GM21390 (cell line): ENCODE data around the gene ATAD2B.
"Not testable (repeated sequence)": the region's sequence is repeated elsewhere in the genome, so short reads cannot be mapped to it uniquely, and the experiment has no call there.

Experiments used
- ATAC-seq: cut with Tn5 transposase; IDR thresholded peaks from one replicate; pipeline ENCODE4 v1.9.1; 2021; ENCODE audit not compliant: unreplicated experiment

ATAD2B gene

GRCh38 chr2:23801396-23801795, 125.5 kb downstream of the ATAD2B start:
- ATAC-seq: no peak

- ATAC-seq: no peak
Measured at GRCh38 chr2:23794234-23794633, 132.7 kb downstream of the ATAD2B start.

- ATAC-seq: no peak
Measured at GRCh38 chr2:23793476-23793875, 133.4 kb downstream of the ATAD2B start.

DNA sequence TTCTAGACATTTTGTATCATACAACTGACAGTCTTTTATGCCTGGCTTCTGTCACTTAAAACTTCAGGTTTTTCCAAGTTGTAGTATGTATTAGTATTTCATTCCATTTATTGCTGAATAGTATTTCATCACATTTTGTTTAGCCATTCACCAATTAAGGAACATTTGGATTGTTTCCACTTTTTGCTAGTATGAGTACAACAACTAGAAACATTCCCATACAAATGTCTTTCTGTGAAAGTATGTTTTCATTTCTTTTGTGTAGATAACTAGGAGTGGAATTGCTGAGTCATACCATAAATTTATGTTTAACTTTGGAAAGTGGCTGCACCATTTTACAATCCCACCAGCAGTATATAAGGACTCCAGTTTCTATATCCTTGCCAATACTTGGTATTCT, 135.9 kb downstream of the ATAD2B start:
- ATAC-seq: no peak

DNA sequence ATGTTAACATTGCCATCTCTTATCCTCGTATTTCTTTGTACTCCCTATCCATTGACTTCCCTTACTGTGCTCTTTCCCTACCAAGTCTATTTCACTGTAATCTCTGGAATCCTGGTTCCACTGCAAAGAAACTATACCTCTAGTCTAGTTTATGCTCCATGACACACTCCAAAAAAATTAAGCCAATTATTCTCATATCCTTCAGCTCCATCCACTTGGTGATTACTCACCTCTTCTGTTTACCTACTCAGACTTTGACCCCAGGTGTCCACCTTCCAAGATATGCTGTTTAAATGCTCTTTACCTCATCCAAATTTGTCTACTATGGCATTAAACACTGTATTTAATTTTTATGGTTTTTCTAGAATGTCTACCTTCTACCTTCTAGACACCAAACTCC, 137.9 kb downstream of the ATAD2B start:
- ATAC-seq: no peak

- peak; percentile 84 for ATAC-seq
Measured at GRCh38 chr2:23788100-23788499, 138.8 kb downstream of the ATAD2B start.

GRCh38 chr2:23784971-23785370, 142.0 kb downstream of the ATAD2B start:
- ATAC-seq: no peak

GRCh38 chr2:23782646-23783045, 144.3 kb downstream of the ATAD2B start:
- ATAC-seq: no peak

DNA sequence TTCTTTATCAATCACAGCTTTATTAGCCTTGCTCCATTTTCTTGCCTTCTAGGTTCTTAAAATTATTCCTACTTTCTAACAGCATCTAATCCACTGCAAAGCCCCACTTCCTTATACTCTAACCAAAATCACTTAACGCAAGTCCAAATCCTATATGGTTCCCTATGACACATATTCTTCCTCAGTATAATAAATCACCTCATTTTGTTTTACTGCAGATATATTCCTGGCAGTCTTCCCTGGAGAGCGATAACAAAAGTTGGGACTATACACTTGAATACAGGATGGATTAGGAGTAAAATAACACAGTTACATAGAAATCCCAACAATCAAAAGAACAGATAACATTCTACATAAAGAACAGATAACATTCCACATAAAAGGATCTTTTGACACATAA, 144.8 kb downstream of the ATAD2B start:
- ATAC-seq: no peak

- not testable (repeated sequence) for ATAC-seq
Measured at GRCh38 chr2:23780465-23780864, 146.5 kb downstream of the ATAD2B start.

DNA sequence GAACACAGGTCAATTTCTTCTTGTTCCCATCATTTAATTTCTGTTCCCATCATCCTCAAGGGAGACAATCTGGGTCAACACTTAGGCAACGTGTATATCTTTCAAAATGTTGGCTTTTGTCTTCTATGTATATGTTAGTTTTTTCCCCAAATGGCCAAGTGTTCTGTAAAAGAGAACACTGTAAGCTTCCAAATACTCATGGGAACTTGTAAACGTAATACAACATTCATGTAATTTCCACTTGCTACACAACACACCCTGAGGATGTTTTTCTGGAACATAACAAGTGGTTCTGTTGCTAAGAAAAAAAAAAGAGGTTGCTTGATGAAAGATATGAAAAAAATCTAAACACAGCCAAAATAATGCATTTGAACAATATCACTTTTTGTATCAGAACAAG, 149.1 kb downstream of the ATAD2B start:
- ATAC-seq: no peak

- no peak for ATAC-seq
Measured at GRCh38 chr2:23776021-23776420, 150.9 kb downstream of the ATAD2B start.

DNA sequence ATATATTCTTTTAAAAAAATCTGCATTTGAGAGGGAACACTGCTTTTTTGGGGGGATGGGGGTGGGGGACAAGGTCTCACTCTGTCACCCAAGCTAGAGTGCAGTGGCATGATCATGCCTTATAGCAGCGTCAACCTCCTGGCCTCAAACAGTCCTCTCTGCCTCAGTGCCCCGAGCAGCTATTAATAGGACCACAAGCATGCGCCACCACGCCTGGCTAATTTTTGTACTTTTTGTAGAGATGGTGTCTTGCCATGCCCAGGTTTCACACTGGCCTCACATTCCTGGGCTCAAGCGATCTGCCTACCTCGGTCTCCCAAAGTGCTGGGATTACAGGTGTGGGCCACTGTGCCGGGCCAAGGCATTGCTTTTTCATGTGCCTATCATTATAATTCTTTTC, 154.2 kb downstream of the ATAD2B start:
- peak; percentile 82 for ATAC-seq

GRCh38 chr2:23772056-23772455, 154.9 kb downstream of the ATAD2B start:
- ATAC-seq: no peak

DNA sequence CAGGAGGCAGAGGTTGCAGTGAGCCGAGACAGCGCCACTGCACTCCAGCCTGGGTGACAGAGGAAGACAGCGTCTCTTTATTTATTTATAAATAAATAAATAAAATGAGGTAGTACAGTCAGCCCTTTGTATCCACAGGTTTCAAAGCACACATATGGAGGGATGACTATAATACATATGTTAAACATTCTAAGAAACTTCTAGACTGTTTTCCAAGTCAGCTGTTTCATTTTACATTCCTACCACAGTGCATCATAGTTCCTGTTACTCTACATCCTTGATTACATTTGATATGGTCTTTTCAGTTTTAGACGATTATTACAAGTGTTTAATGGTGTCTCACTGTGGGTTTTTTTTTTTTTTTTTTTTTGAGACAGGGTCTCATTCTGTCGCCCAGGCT, 157.6 kb downstream of the ATAD2B start:
- no peak for ATAC-seq

DNA sequence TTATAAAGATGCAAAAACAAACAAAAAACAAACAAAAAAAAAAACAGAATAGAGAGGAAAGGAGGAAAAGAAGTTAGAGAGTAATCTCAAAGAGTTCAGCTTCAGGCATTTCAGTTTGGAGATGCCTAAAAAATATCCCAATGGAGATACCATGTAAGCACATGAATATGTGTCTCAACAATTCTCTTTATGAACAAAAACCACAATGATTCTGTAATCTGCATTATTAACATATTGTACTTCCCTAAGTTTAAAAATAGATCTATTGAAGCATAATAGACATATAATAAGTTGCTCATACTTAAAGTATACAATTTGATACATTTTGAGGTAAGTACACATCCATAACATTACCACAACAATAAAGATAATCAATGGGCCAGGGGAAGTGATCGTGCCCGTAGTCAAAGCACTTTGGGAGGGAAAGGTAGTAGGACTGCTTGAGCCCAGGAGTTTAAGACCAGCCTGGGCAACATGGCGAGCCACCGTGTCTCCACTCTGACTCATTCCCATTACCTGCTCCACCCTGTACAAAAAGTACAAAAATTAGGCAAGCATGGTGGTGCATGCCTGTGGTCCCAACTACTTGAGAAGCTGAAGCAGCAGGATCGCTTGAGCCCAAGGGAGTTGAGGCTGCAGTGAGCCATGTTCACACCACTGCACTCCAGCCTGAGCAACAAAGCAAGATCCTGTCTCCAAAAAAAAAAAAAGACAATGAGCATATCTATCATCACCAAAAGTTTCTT, 158.9 kb downstream of the ATAD2B start:
- no peak for ATAC-seq

GRCh38 chr2:23762141-23762540, 164.8 kb downstream of the ATAD2B start:
- ATAC-seq: no peak

GRCh38 chr2:23761638-23762037, 165.3 kb downstream of the ATAD2B start:
- ATAC-seq: no peak

- ATAC-seq: no peak
Measured at GRCh38 chr2:23760736-23761135, 166.2 kb downstream of the ATAD2B start.

DNA sequence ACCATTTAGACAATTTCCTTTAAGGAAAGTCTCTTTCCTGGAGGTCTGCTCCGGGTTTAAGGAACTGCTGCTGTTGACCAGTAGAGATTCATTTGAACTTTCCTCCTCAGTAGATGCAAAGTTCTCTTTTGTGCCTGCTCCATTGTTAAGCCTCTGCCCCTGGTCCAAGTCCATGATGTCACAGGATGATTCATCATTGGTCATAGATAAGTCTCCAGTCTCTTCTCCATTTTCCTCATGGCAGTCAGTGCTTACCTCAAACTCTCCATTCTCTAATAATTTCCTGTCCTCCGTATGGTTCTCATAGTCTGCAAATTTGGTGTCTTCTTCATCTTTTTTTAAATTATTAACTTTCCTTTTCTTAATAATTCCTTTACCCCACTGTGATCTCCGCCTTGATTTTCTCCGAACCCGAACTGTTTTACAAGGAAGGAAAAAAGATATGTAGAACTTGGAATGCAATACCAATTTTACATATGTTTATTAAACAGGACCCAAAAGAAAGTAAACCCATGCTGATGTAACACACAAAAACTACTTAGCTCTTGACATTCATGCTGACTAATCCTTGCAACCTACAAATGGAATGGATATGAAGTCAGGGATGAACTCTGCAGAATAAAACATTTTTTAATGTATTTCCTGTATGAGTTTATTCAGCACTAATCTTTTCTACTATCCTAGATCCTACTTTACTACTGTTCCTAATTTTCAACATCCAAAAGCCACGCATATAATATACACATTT, 169.1 kb downstream of the ATAD2B start:
- no peak for ATAC-seq

DNA sequence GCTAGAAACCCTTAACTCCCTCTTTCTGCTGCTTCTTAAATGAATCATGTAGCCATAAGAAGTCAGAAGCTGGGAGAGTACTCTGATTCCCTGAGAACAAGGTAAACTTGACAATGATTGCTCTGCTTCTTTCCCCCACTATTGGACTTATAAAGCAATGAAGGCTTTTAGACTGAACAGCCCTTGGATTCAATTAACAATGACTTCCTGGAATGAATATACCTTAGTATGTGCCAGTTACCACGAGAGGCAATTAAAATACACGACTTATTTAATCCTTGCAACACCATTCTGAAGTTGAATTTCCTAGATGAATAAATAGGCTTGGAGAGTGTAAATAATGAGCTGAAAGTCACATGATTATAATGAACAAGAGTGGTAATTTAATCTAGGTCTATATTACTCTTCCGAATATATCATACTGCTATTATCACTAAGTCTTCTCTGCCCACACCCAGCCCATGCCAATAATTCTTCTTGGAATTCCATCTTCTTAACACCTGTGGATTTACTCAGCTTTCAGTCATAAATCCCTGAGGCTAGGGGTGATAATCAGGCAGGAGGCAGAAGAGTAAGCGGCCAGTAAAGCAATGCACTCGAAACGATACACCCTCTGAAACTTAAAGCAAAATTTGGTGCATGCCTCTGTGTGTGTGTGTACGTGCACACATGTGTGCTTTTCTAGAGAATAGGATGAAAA, 170.2 kb downstream of the ATAD2B start:
- ATAC-seq: no peak

GRCh38 chr2:23754970-23755369, 172.0 kb downstream of the ATAD2B start:
- ATAC-seq: no peak
